K562 (cell line): ENCODE results near the gene SELENOO. TPM values are rescaled to one million over a fixed set of nuclear protein-coding genes. Genes with fewer than 3 reads are reported as not detected.

Experiments used
- ATAC-seq: fragments of 200-7000 bp; cut with Tn5 transposase; 3 replicates; pipeline ENCODE4 v1.9.1; 2020; ENCODE audit warnings: moderate library complexity
- BruUV-seq: library from RNA; stranded (reverse); fragments of 400-500 nt; replicated peaks from 2 replicates; lab custom pipeline; 2021; lab: Mats Ljungman, UMichigan
- CTCF ChIA-PET: fragments of 300-600 bp; formaldehyde crosslinking; extraction: SDS; loops from one replicate; lab custom pipeline; 2021; ENCODE audit warnings: low intra/inter-chr PET ratio; lab: Yijun Ruan, JAX
- POLR2A ChIA-PET: fragments of 300-600, 350-650 bp; sonication (Branson Sonifier 250); formaldehyde crosslinking; extraction: SDS; loops from one replicate; lab custom pipeline; 2021; ENCODE audit warnings: antibody characterized with exemption, inconsistent platforms; lab: Yijun Ruan, JAX
- DNase-seq, 4 experiments: peaks; one replicate each; pipeline versions ENCODE4 v3.0.0 to v3.0.0-alpha.2; 2011 to 2018; ENCODE audit warnings: low spot score in 3 of 4, mixed read lengths in 3 of 4; ENCODE audit errors: extremely low read depth in 1 of 4
- FAIRE-seq: peaks from 2 replicates; lab custom pipeline; 2011; peaks lifted over from hg19 to GRCh38; lab: Jason Lieb, UNC
- H2AFZ ChIP-seq: 2 replicates; pipeline ENCODE4 v1.6.0; 2011; ENCODE audit warnings: low read depth, low read length, control low read depth, inconsistent platforms
- H3K27ac ChIP-seq: fragments of 200-600 bp; 3 replicates; pipeline ENCODE4 v1.8.0; 2011; ENCODE audit warnings: low read depth, mild to moderate bottlenecking, control low read depth, inconsistent platforms, low read length, moderate library complexity, mixed read lengths; ENCODE audit errors: extremely low read depth
- H3K27me3 ChIP-seq, 2 experiments: fragments of 300-600 bp in 1 of 2; 2 replicates in 1 of 2; 3 replicates in 1 of 2; pipeline versions ENCODE4 v1.6.0 to v1.8.0; 2011; ENCODE audit warnings: inconsistent platforms in 2 of 2, low read length in 2 of 2, mild to moderate bottlenecking in 1 of 2, mixed read lengths in 1 of 2, moderate library complexity in 1 of 2; ENCODE audit not compliant: control insufficient read depth in 2 of 2, insufficient read depth in 2 of 2
- H3K36me3 ChIP-seq: fragments of 300-600 bp; 3 replicates; pipeline ENCODE4 v1.8.0; 2011; ENCODE audit warnings: mild to moderate bottlenecking, low read length, inconsistent platforms; ENCODE audit not compliant: control insufficient read depth, insufficient read depth
- H3K4me1 ChIP-seq, 2 experiments: fragments of 200-600 bp in 1 of 2; replicated peaks in 1 of 2; 2 replicates in 1 of 2; 3 replicates in 1 of 2; pipeline versions ENCODE4 v1.5.1 to v1.8.0; 2011; ENCODE audit warnings: inconsistent platforms in 2 of 2, low read length in 2 of 2, mild to moderate bottlenecking in 1 of 2, mixed read lengths in 1 of 2, moderate library complexity in 1 of 2; ENCODE audit not compliant: control insufficient read depth in 2 of 2, insufficient read depth in 2 of 2
- H3K4me2 ChIP-seq: 2 replicates; pipeline ENCODE4 v1.6.1; 2011; ENCODE audit warnings: low read length, control low read depth, inconsistent platforms, mixed read lengths; ENCODE audit not compliant: insufficient read depth
- H3K4me3 ChIP-seq: fragments of 200-600 bp; sonication (generic), shearing (Covaris generic); 2 replicates; pipeline ENCODE4 v1.5.1; 2016; ENCODE audit warnings: control low read depth, inconsistent platforms
- H3K79me2 ChIP-seq: fragments of 200-600 bp; 3 replicates; pipeline ENCODE4 v1.8.0; 2011; ENCODE audit warnings: low read length, inconsistent platforms; ENCODE audit not compliant: control insufficient read depth, insufficient read depth
- H3K9ac ChIP-seq, 2 experiments: 2 replicates each; pipeline versions ENCODE4 v1.6.0 to v1.6.1; 2011; ENCODE audit warnings: low read depth in 2 of 2, low read length in 2 of 2, control low read depth in 1 of 2, inconsistent platforms in 1 of 2, mild to moderate bottlenecking in 1 of 2, mixed read lengths in 1 of 2; ENCODE audit not compliant: insufficient read depth in 1 of 2
- H3K9me1 ChIP-seq: one replicate; pipeline ENCODE4 v1.6.0; 2011; ENCODE audit warnings: inconsistent platforms, mild to moderate bottlenecking, low read length, moderate library complexity; ENCODE audit not compliant: control insufficient read depth, insufficient read depth
- H3K9me3 ChIP-seq: replicated peaks from 2 replicates; pipeline ENCODE4 v1.5.1; 2011; ENCODE audit warnings: low read depth, low read length, inconsistent platforms; ENCODE audit not compliant: control insufficient read depth, insufficient read depth
- H4K20me1 ChIP-seq: replicated peaks from 2 replicates; pipeline ENCODE4 v1.6.1; 2011; ENCODE audit warnings: low read length, inconsistent platforms, mixed read lengths; ENCODE audit not compliant: control insufficient read depth, insufficient read depth
- ADNP ChIP-seq: fragments of 200-800 bp; sonication (Bioruptor generic); IDR thresholded peaks from 2 replicates; pipeline ENCODE4 v1.6.1; 2016; ENCODE audit warnings: missing genetic modification characterization, missing compliant biosample characterization
- AFF4 ChIP-seq: sonication (generic); formaldehyde crosslinking; IDR thresholded peaks from 2 replicates; pipeline ENCODE4 v1.8.0; 2023; ENCODE audit warnings: mild to moderate bottlenecking, missing genetic modification reagents
- CBX5 ChIP-seq: IDR thresholded peaks from 2 replicates; pipeline ENCODE4 v1.6.1; 2014; ENCODE audit warnings: low read depth, borderline replicate concordance
- CCAR2 ChIP-seq: fragments of 200-400 bp; formaldehyde crosslinking; IDR thresholded peaks from 2 replicates; pipeline ENCODE4 v1.6.1; 2017; ENCODE audit warnings: mild to moderate bottlenecking, low read depth, low read length
- ESRRB ChIP-seq: fragments of 250-450 bp; sonication (Bioruptor Pico); IDR thresholded peaks from 2 replicates; pipeline ENCODE4 v1.5.0; 2020; ENCODE audit warnings: mild to moderate bottlenecking, moderate library complexity, borderline replicate concordance
- FOXA1 ChIP-seq: fragments of 450-650 bp; IDR thresholded peaks from 2 replicates; pipeline ENCODE4 v1.6.1; 2016; ENCODE audit warnings: mild to moderate bottlenecking, borderline replicate concordance
- FOXP1 ChIP-seq: sonication (generic); formaldehyde crosslinking; IDR thresholded peaks from 2 replicates; pipeline ENCODE4 v1.8.0; 2022; ENCODE audit warnings: mild to moderate bottlenecking, missing genetic modification reagents
- GATAD2A ChIP-seq: fragments of 450-650 bp; IDR thresholded peaks from 2 replicates; pipeline ENCODE4 v1.6.1; 2017
- HMG20B ChIP-seq: fragments of 250-450 bp; sonication (Bioruptor Pico); IDR thresholded peaks from 2 replicates; pipeline ENCODE4 v1.5.0; 2021; ENCODE audit warnings: mild to moderate bottlenecking
- MAFK ChIP-seq: IDR thresholded peaks from 2 replicates; pipeline ENCODE4 v1.6.1; 2011; ENCODE audit warnings: low read length, improper control_type of control experiment
- SMARCA4 ChIP-seq: fragments of 450-650 bp; IDR thresholded peaks from 2 replicates; pipeline ENCODE4 v1.6.1; 2016
- ZNF133 ChIP-seq: fragments of 250-450 bp; sonication (Bioruptor Pico); IDR thresholded peaks from 2 replicates; pipeline ENCODE4 v1.4.0; 2020; ENCODE audit warnings: mild to moderate bottlenecking
- ZNF174 ChIP-seq: fragments of 250-450 bp; sonication (Bioruptor Pico); IDR thresholded peaks from 2 replicates; pipeline ENCODE4 v1.4.0; 2020; ENCODE audit warnings: mild to moderate bottlenecking
- ZNF175 ChIP-seq: fragments of 200-800 bp; sonication (Bioruptor generic); IDR thresholded peaks from 2 replicates; pipeline ENCODE4 v1.6.1; 2016; ENCODE audit warnings: low read depth, mild to moderate bottlenecking, missing genetic modification characterization, missing compliant biosample characterization
- ZNF3 ChIP-seq: fragments of 250-450 bp; sonication (Bioruptor Pico); IDR thresholded peaks from 2 replicates; pipeline ENCODE4 v1.5.0; 2021; ENCODE audit warnings: mild to moderate bottlenecking, moderate library complexity
- WGBS: fragments of 100-300 bp; shearing (Covaris generic); methylation state at CpG from one replicate; pipeline ENCODE4 v1.1.6; 2016; ENCODE audit warnings: low coverage, mixed read lengths; ENCODE audit not compliant: insufficient coverage; ENCODE audit errors: missing lambda C conversion rate; 5-methylcytosine and 5-hydroxymethylcytosine counted together
- in situ Hi-C: fragments of 300-500 bp; cut with MboI; formaldehyde crosslinking; loops from 4 replicates; pipeline ENCODE4 v1.15.0; 2018; ENCODE audit warnings: inconsistent platforms, mixed read lengths
- intact Hi-C: fragments of 100-400 bp; cut with micrococcal nuclease; formaldehyde crosslinking; loops from 2 replicates; pipeline ENCODE4 v1.14.2; 2022
- polyA plus RNA-seq, 8 experiments: library from polyadenylated mRNA; depleted of rRNA in 4 of 8; stranded (reverse) in 5 of 8; unstranded in 3 of 8; fragments of >200 nt; fragmentation: Nextera tagmentation in 2 of 8; fragmentation: Illumina TruSeq in 1 of 8; extraction: Ambion mirVana in 2 of 8; extraction: Trizol in 1 of 8; gene quantifications; 2 replicates each; pipeline versions ENCODE4 v1.2.1 to v1.2.3, GENCODE V29; 2011 to 2014; ENCODE audit warnings: inconsistent platforms in 1 of 8, missing spikeins in 1 of 8
- total RNA-seq, 7 experiments: library from RNA; depleted of rRNA in 6 of 7; stranded (reverse); fragments of >200 nt in 6 of 7; fragmentation: Illumina TruSeq in 2 of 7; extraction: Trizol in 2 of 7; gene quantifications; 2 replicates each; pipeline versions ENCODE4 v1.2.1 to v1.2.3, GENCODE V29; 2011 to 2021; ENCODE audit warnings: low replicate concordance in 1 of 7
- TF ChIP-seq, protein P1 (sequence below): sonication (generic); IDR thresholded peaks from 2 replicates; pipeline ENCODE4 v1.6.1; 2016
- TF ChIP-seq, protein P2 (sequence below): sonication (generic); formaldehyde crosslinking; IDR thresholded peaks from 2 replicates; pipeline ENCODE4 v1.8.0; 2023; ENCODE audit warnings: mild to moderate bottlenecking, missing genetic modification reagents

The SELENOO gene
- total and polyA plus RNA-seq, 9 of the 15 experiments (the other 6 are each of a cell fraction or from before 2014, with no cell fraction given): 0.37 to 24.9 (median 8.3) TPM

DNA sequence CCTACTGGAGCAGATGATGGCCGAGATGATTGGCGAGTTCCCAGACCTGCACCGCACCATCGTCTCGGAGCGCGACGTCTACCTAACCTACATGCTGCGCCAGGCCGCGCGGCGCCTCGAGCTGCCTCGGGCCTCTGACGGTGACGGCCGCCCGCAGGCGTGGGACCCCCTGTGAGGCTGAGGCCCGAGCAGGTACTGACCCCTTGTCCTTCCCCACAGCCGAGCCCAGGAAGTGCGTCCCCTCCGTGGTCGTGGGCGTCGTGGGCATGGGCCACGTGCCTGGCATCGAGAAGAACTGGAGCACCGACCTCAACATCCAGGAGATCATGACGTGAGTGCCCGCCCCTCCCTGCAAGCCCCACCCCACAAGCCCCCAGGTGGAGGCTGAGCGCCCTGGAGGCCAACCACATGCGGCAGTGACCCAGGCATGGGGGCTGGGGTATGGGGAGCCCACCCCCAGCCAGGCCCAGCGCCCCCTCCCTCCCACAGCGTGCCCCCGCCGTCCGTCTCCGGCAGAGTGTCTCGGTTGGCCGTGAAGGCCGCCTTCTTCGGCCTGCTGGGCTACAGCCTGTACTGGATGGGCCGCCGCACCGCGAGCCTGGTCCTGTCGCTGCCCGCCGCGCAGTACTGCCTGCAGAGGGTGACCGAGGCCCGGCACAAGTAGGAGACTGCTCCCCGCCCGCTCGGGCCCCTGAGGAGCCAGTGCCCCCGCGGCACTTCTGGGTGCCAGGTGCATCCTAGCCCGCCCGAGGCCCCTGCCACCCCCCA, 2.8 kb upstream of the SELENOO start (continued):
- no peak for TF ChIP-seq AFF4 (CRISPR knock-in tag)

GRCh38 chr22:50198624-50199017, 2.2 kb upstream of the SELENOO start:
- Histone ChIP-seq H3K4me2 (no peak overlapping the region), H3K36me3 (peaks cover 51% of the 10 kb centered on the region; the same call in 1 of the 3 replicates), H3K9me1 (no peaks in the 10 kb centered on the region), H3K9me3 (peaks cover 3% of the 10 kb centered on the region; the same call in 1 of the 2 replicates), H3K79me2 (peaks cover 20% of the 10 kb centered on the region), H3K4me3 (no peak overlapping the region), H3K4me1 (peaks cover 5 to 46% of the 10 kb centered on the region in 2 experiments; a peak in 3 of 5 replicates), H3K27me3 (no peaks in the 10 kb centered on the region), H2AFZ (no peak overlapping the region), H3K27ac (no peak overlapping the region), H4K20me1 (no peaks in the 10 kb centered on the region; the same call in 1 of the 2 replicates), H3K9ac (no peak overlapping the region)
- intact Hi-C loops: no loop called here
- CTCF ChIA-PET: no interaction called here
- DNase-seq (no peak), ATAC-seq (no peak), FAIRE-seq (no peak)
- BruUV-seq: no TSS peak
- POLR2A ChIA-PET: no interaction called here
- 80% methylated on average over 1 of the region's 16 CpGs for WGBS
- in situ Hi-C loops: no loop called here
- TF ChIP-seq SMARCA4: no peak
- no peak for TF ChIP-seq ADNP (tag)
- no peak for TF ChIP-seq CCAR2
- TF ChIP-seq ZNF133 (CRISPR knock-in tag): no peak
- no peak for TF ChIP-seq CBX5
- TF ChIP-seq, protein P1, sequence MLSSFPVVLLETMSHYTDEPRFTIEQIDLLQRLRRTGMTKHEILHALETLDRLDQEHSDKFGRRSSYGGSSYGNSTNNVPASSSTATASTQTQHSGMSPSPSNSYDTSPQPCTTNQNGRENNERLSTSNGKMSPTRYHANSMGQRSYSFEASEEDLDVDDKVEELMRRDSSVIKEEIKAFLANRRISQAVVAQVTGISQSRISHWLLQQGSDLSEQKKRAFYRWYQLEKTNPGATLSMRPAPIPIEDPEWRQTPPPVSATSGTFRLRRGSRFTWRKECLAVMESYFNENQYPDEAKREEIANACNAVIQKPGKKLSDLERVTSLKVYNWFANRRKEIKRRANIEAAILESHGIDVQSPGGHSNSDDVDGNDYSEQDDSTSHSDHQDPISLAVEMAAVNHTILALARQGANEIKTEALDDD: no peak
- TF ChIP-seq FOXA1: no peak
- TF ChIP-seq FOXP1 (CRISPR knock-in tag): no peak
- TF ChIP-seq ZNF3: no peak
- TF ChIP-seq HMG20B (CRISPR knock-in tag): no peak
- TF ChIP-seq, protein P2, sequence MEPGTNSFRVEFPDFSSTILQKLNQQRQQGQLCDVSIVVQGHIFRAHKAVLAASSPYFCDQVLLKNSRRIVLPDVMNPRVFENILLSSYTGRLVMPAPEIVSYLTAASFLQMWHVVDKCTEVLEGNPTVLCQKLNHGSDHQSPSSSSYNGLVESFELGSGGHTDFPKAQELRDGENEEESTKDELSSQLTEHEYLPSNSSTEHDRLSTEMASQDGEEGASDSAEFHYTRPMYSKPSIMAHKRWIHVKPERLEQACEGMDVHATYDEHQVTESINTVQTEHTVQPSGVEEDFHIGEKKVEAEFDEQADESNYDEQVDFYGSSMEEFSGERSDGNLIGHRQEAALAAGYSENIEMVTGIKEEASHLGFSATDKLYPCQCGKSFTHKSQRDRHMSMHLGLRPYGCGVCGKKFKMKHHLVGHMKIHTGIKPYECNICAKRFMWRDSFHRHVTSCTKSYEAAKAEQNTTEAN (CRISPR knock-in tag): no peak
- no peak for TF ChIP-seq MAFK
- no peak for TF ChIP-seq ZNF174
- no peak for TF ChIP-seq GATAD2A
- TF ChIP-seq ESRRB (CRISPR knock-in tag): no peak
- no peak for TF ChIP-seq ZNF175 (CRISPR knock-in tag)
